Measurements from ENCODE around the gene SLC12A7.

- TF ChIP-seq, protein P1, sequence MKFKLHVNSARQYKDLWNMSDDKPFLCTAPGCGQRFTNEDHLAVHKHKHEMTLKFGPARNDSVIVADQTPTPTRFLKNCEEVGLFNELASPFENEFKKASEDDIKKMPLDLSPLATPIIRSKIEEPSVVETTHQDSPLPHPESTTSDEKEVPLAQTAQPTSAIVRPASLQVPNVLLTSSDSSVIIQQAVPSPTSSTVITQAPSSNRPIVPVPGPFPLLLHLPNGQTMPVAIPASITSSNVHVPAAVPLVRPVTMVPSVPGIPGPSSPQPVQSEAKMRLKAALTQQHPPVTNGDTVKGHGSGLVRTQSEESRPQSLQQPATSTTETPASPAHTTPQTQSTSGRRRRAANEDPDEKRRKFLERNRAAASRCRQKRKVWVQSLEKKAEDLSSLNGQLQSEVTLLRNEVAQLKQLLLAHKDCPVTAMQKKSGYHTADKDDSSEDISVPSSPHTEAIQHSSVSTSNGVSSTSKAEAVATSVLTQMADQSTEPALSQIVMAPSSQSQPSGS (tag by site-specific recombination; IDR thresholded peaks at IDR 0.05; ENCODE audit: low read depth) = no peak
- TF ChIP-seq, protein P2, sequence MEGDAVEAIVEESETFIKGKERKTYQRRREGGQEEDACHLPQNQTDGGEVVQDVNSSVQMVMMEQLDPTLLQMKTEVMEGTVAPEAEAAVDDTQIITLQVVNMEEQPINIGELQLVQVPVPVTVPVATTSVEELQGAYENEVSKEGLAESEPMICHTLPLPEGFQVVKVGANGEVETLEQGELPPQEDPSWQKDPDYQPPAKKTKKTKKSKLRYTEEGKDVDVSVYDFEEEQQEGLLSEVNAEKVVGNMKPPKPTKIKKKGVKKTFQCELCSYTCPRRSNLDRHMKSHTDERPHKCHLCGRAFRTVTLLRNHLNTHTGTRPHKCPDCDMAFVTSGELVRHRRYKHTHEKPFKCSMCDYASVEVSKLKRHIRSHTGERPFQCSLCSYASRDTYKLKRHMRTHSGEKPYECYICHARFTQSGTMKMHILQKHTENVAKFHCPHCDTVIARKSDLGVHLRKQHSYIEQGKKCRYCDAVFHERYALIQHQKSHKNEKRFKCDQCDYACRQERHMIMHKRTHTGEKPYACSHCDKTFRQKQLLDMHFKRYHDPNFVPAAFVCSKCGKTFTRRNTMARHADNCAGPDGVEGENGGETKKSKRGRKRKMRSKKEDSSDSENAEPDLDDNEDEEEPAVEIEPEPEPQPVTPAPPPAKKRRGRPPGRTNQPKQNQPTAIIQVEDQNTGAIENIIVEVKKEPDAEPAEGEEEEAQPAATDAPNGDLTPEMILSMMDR (tag by site-specific recombination; IDR thresholded peaks at IDR 0.05) = peak; percentile 87
- no peak for TF ChIP-seq REST (tag by site-specific recombination; IDR thresholded peaks at IDR 0.05)
- no peak for TF ChIP-seq ZNF175 (tag by site-specific recombination; IDR thresholded peaks at IDR 0.05)
Measured at GRCh38 chr5:1140171-1140817, 28.4 kb upstream of the SLC12A7 start.
